HepG2 (cell line): ENCODE results near the gene PCDHGA7. TPM values are rescaled to one million over a fixed set of nuclear protein-coding genes. Genes with fewer than 3 reads are reported as not detected.

Source experiments
- ARHGAP35 ChIP-seq: sonication (generic); formaldehyde crosslinking; IDR thresholded peaks from 2 replicates; pipeline ENCODE4 v1.9.0; 2022; ENCODE audit warnings: mild to moderate bottlenecking, inconsistent platforms, moderate library complexity, missing genetic modification reagents, borderline replicate concordance
- ATAD3A ChIP-seq: sonication (generic); formaldehyde crosslinking; IDR thresholded peaks from 2 replicates; pipeline ENCODE4 v1.4.0; 2020; ENCODE audit warnings: missing genetic modification reagents
- BCL6 ChIP-seq: IDR thresholded peaks from 2 replicates; pipeline ENCODE4 v1.6.1; 2016; ENCODE audit warnings: missing genetic modification reagents, missing compliant biosample characterization
- ETV5 ChIP-seq: IDR thresholded peaks from 2 replicates; pipeline ENCODE4 v1.6.1; 2018; ENCODE audit warnings: missing biosample characterization, missing genetic modification reagents, inconsistent platforms, borderline replicate concordance
- FOSL1 ChIP-seq: sonication (generic); formaldehyde crosslinking; IDR thresholded peaks from 2 replicates; pipeline ENCODE4 v1.9.0; 2021; ENCODE audit warnings: missing genetic modification reagents, borderline replicate concordance
- GABPB1 ChIP-seq: IDR thresholded peaks from 2 replicates; pipeline ENCODE4 v1.6.1; 2016; ENCODE audit warnings: mild to moderate bottlenecking, missing genetic modification reagents, moderate library complexity, missing compliant biosample characterization
- HIVEP1 ChIP-seq: sonication (generic); formaldehyde crosslinking; IDR thresholded peaks from 2 replicates; pipeline ENCODE4 v1.4.0; 2020; ENCODE audit warnings: mild to moderate bottlenecking, missing genetic modification reagents
- KMT2B ChIP-seq: IDR thresholded peaks from 2 replicates; pipeline ENCODE4 v1.6.1; 2016; ENCODE audit warnings: missing genetic modification reagents, missing compliant biosample characterization
- NFIB ChIP-seq: sonication (generic); formaldehyde crosslinking; IDR thresholded peaks from 2 replicates; pipeline ENCODE4 v1.9.0; 2021; ENCODE audit warnings: missing genetic modification reagents, mild to moderate bottlenecking, borderline replicate concordance
- RAD21 ChIP-seq: fragments of 450-650 bp; formaldehyde crosslinking; IDR thresholded peaks from 2 replicates; pipeline ENCODE4 v1.5.0; 2020; ENCODE audit warnings: mild to moderate bottlenecking
- RFX3 ChIP-seq: IDR thresholded peaks from 2 replicates; pipeline ENCODE4 v1.6.1; 2016; ENCODE audit warnings: missing biosample characterization, missing genetic modification reagents
- SMAD3 ChIP-seq: sonication (generic); formaldehyde crosslinking; IDR thresholded peaks from 2 replicates; pipeline ENCODE4 v1.4.0; 2020; ENCODE audit warnings: missing genetic modification reagents
- SNAI1 ChIP-seq: sonication (generic); formaldehyde crosslinking; IDR thresholded peaks from 2 replicates; pipeline ENCODE4 v1.5.0; 2020; ENCODE audit warnings: mild to moderate bottlenecking, missing genetic modification reagents, borderline replicate concordance
- SP4 ChIP-seq: sonication (generic); formaldehyde crosslinking; IDR thresholded peaks from 2 replicates; pipeline ENCODE4 v1.8.1; 2023; ENCODE audit warnings: mild to moderate bottlenecking, missing genetic modification reagents
- SYNCRIP ChIP-seq: fragments of 200-400 bp; formaldehyde crosslinking; IDR thresholded peaks from 2 replicates; pipeline ENCODE4 v1.6.1; 2018; ENCODE audit warnings: mild to moderate bottlenecking, low read depth, low read length; ENCODE audit not compliant: insufficient read depth
- ZFP36L1 ChIP-seq: sonication (generic); formaldehyde crosslinking; IDR thresholded peaks from 2 replicates; pipeline ENCODE4 v1.8.0; 2022; ENCODE audit warnings: mild to moderate bottlenecking, missing genetic modification reagents, moderate library complexity
- ZIK1 ChIP-seq: sonication (generic); formaldehyde crosslinking; IDR thresholded peaks from 2 replicates; pipeline ENCODE4 v1.5.0; 2020; ENCODE audit warnings: mild to moderate bottlenecking, low read depth, missing genetic modification reagents, borderline replicate concordance
- ZNF441 ChIP-seq: sonication (generic); formaldehyde crosslinking; IDR thresholded peaks from 2 replicates; pipeline ENCODE4 v1.7.0; 2021; ENCODE audit warnings: missing genetic modification reagents, borderline replicate concordance
- ZNF766 ChIP-seq: sonication (generic); formaldehyde crosslinking; IDR thresholded peaks from 2 replicates; pipeline ENCODE4 v1.5.0; 2020; ENCODE audit warnings: missing genetic modification reagents, borderline replicate concordance
- ZNF782 ChIP-seq: sonication (generic); formaldehyde crosslinking; IDR thresholded peaks from 2 replicates; pipeline ENCODE4 v1.4.0; 2020; ENCODE audit warnings: missing genetic modification reagents, mild to moderate bottlenecking, borderline replicate concordance
- polyA plus RNA-seq, 8 experiments: library from polyadenylated mRNA; depleted of rRNA in 3 of 8; stranded (reverse) in 7 of 8; unstranded in 1 of 8; fragments of >200 nt; fragmentation: Illumina TruSeq in 4 of 8; extraction: Trizol in 4 of 8; gene quantifications; 2 replicates each; pipeline versions ENCODE4 v1.2.1 to v1.2.3, GENCODE V29; 2011 to 2016; ENCODE audit warnings: low read depth in 4 of 8, missing spikeins in 1 of 8, mixed read lengths in 1 of 8; ENCODE audit not compliant: insufficient read depth in 1 of 8
- total RNA-seq, 5 experiments: library from RNA; depleted of rRNA; stranded (reverse); fragments of >200 nt; fragmentation: Illumina TruSeq; extraction: Trizol; gene quantifications; 2 replicates each; pipeline ENCODE4 v1.2.3, GENCODE V29; 2016; ENCODE audit warnings: low read depth in 1 of 5
- TF ChIP-seq, protein P1 (sequence below): sonication (generic); formaldehyde crosslinking; IDR thresholded peaks from 2 replicates; pipeline ENCODE4 v1.9.0; 2022; ENCODE audit warnings: missing genetic modification reagents, mild to moderate bottlenecking, borderline replicate concordance
- TF ChIP-seq, protein P2 (sequence below): sonication (generic); formaldehyde crosslinking; IDR thresholded peaks from 2 replicates; pipeline ENCODE4 v1.5.0; 2020; ENCODE audit warnings: mild to moderate bottlenecking, missing genetic modification reagents, borderline replicate concordance
- TF ChIP-seq, protein P3 (sequence below): IDR thresholded peaks from 2 replicates; pipeline ENCODE4 v1.6.1; 2016; ENCODE audit warnings: mild to moderate bottlenecking

PCDHGA7 gene
- total and polyA plus RNA-seq, 2 of the 13 experiments (the other 11 are each of a cell fraction or from before 2014, with no cell fraction given), result 0.11 to 0.31 TPM

DNA sequence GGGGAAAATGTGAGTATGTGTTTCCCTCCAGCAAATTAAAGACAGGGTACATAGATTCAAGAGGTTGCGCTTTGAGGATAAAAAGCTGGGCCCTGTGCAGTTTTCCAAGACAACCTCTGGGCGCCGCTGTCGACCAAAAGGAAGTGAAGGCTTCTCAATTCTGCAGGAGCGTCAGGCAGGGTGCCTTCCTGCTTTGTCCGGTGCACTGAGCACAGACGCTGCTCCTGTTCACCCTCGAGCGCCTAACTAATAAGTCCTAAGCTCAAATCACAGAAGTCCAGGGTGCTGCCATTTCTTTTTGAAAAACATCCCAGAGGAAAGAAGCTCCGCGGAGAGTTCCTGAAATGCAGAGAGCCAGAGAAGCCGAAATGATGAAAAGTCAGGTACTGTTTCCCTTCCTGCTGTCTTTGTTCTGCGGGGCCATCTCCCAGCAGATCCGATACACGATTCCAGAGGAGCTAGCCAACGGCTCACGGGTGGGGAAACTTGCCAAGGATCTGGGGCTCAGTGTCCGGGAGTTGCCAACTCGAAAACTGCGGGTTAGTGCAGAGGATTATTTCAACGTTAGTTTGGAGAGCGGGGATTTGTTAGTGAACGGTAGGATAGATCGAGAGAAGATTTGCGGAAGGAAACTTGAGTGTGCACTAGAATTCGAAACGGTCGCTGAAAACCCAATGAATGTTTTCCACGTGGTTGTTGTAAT, 32.5 kb upstream of the PCDHGA7 start, which contains the start of gene PCDHGB1 (continued):
- TF ChIP-seq, protein P1, sequence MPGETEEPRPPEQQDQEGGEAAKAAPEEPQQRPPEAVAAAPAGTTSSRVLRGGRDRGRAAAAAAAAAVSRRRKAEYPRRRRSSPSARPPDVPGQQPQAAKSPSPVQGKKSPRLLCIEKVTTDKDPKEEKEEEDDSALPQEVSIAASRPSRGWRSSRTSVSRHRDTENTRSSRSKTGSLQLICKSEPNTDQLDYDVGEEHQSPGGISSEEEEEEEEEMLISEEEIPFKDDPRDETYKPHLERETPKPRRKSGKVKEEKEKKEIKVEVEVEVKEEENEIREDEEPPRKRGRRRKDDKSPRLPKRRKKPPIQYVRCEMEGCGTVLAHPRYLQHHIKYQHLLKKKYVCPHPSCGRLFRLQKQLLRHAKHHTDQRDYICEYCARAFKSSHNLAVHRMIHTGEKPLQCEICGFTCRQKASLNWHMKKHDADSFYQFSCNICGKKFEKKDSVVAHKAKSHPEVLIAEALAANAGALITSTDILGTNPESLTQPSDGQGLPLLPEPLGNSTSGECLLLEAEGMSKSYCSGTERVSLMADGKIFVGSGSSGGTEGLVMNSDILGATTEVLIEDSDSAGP (CRISPR knock-in tag), result no peak
- TF ChIP-seq BCL6 (CRISPR knock-in tag), result no peak
- TF ChIP-seq RFX3 (CRISPR knock-in tag), result no peak
- no peak for TF ChIP-seq ATAD3A (CRISPR knock-in tag)
- TF ChIP-seq HIVEP1 (CRISPR knock-in tag), result no peak
- TF ChIP-seq ZFP36L1 (CRISPR knock-in tag), result no peak; the same call in 1 of the 2 replicates
- TF ChIP-seq ZNF766 (CRISPR knock-in tag), result no peak
- peak; percentile 67 for TF ChIP-seq RAD21 (CRISPR knock-in tag)
- TF ChIP-seq NFIB (CRISPR knock-in tag), result no peak
- no peak for TF ChIP-seq FOSL1 (CRISPR knock-in tag)
- no peak for TF ChIP-seq ZNF441
- TF ChIP-seq KMT2B (CRISPR knock-in tag), result peak; percentile 67; the same call in 1 of the 2 replicates
- peak; percentile 54; the same call in 1 of the 2 replicates for TF ChIP-seq ETV5
- no peak for TF ChIP-seq SYNCRIP
- no peak for TF ChIP-seq ARHGAP35 (CRISPR knock-in tag)
- TF ChIP-seq, protein P2, sequence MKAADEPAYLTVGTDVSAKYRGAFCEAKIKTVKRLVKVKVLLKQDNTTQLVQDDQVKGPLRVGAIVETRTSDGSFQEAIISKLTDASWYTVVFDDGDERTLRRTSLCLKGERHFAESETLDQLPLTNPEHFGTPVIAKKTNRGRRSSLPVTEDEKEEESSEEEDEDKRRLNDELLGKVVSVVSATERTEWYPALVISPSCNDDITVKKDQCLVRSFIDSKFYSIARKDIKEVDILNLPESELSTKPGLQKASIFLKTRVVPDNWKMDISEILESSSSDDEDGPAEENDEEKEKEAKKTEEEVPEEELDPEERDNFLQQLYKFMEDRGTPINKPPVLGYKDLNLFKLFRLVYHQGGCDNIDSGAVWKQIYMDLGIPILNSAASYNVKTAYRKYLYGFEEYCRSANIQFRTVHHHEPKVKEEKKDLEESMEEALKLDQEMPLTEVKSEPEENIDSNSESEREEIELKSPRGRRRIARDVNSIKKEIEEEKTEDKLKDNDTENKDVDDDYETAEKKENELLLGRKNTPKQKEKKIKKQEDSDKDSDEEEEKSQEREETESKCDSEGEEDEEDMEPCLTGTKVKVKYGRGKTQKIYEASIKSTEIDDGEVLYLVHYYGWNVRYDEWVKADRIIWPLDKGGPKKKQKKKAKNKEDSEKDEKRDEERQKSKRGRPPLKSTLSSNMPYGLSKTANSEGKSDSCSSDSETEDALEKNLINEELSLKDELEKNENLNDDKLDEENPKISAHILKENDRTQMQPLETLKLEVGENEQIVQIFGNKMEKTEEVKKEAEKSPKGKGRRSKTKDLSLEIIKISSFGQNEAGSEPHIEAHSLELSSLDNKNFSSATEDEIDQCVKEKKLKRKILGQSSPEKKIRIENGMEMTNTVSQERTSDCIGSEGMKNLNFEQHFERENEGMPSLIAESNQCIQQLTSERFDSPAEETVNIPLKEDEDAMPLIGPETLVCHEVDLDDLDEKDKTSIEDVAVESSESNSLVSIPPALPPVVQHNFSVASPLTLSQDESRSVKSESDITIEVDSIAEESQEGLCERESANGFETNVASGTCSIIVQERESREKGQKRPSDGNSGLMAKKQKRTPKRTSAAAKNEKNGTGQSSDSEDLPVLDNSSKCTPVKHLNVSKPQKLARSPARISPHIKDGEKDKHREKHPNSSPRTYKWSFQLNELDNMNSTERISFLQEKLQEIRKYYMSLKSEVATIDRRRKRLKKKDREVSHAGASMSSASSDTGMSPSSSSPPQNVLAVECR, result peak; percentile 35; the same call in 1 of the 2 replicates
- peak; percentile 61; the same call in 1 of the 2 replicates for TF ChIP-seq GABPB1
- TF ChIP-seq, protein P3, sequence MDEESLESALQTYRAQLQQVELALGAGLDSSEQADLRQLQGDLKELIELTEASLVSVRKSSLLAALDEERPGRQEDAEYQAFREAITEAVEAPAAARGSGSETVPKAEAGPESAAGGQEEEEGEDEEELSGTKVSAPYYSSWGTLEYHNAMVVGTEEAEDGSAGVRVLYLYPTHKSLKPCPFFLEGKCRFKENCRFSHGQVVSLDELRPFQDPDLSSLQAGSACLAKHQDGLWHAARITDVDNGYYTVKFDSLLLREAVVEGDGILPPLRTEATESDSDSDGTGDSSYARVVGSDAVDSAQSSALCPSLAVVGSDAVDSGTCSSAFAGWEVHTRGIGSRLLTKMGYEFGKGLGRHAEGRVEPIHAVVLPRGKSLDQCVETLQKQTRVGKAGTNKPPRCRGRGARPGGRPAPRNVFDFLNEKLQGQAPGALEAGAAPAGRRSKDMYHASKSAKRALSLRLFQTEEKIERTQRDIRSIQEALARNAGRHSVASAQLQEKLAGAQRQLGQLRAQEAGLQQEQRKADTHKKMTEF (CRISPR knock-in tag), result peak; percentile 31; the same call in 1 of the 2 replicates
- TF ChIP-seq ZIK1 (CRISPR knock-in tag), result no peak
- TF ChIP-seq SP4 (CRISPR knock-in tag), result no peak
- TF ChIP-seq SNAI1 (CRISPR knock-in tag), result no peak
- TF ChIP-seq ZNF782, result no peak
- no peak for TF ChIP-seq SMAD3 (CRISPR knock-in tag)
